NCI-H1048 (cell line): Measurements from ENCODE around the gene IFNW1.
A peak's percentile ranks its signal among the peaks of the same experiment; 100 is the strongest.

Experiments used
- DNase-seq: peaks from one replicate; lab custom pipeline; 2025; lab: John Stamatoyannopoulos, UW

The IFNW1 gene

DNA sequence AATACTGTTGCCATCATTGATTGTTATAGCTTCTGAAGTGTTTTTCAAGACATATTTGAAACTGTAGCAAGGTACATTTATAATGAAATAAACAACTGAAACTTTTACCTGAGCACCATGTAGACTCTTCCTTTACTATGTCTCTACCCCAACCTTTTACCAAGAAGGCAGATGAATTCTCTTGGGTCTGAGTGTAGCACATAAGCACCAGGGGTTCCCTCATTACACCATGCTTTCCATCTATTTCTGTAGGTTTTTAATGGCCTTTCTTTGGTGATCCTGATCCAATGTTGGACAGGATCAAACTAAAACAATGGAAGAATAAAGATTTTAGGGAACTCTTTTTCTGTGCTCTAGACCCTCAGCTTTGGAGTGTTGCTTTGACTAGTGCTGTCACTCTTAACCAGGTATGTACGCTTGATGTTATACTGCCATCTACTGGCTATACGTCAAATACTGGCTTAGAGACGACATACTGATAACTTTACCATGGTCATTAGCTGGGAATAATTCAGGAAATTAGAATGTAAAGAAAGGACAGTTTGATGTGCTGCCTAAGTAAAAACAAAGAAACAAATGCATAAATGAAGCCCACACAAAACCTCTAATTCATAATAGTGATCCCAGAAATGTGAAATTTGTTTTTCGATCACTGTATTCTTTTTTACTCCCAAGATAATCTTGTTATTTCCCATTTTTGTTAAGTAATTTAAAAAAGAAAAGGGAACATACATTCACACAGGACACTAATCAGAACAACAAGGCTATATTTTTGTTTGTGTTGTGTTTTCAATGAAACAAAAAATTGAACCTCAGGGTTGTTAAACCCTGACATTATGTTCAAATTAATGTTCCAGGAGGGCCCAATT lies 30.7 kb downstream of the IFNW1 start:
- DNase-seq = peak; percentile 14

DNA sequence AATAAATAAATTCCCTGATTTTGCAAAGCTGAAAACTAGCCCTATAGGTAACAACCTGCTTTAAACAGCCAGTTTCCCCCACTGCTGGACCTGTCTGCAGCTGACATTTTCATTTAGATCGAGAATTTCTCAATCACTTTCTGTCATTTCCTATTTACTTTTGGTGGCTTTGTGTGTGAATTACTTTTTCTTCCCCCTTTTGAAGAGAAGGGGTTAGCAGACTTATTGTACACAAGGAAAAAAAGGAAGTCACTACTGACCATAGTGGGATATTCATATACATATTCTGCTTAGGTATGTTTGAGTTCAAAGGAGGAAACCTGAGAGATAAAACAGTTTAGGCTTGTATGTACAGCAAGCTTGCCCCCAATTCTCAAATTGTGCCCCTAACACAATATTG lies 36.8 kb downstream of the IFNW1 start:
- no peak for DNase-seq

DNA sequence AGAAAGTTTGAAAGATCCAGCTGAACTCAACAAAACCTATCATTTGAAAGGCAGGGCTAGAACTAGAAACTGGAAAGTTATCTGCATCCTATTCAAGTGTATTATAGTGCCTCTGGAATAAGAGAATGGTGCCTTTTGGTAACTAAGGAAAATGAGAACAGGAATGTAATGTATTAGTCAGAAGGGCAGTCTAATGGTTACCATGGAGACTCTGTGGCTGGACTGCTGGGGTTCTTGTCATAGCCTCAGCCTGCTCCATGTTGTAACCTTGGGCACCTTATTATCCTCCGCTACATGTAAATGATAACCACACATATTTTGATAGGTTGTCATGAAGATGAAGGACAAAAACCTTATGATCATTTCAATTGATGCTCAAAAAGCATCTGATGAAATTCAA lies 39.3 kb downstream of the IFNW1 start:
- no peak for DNase-seq

DNA sequence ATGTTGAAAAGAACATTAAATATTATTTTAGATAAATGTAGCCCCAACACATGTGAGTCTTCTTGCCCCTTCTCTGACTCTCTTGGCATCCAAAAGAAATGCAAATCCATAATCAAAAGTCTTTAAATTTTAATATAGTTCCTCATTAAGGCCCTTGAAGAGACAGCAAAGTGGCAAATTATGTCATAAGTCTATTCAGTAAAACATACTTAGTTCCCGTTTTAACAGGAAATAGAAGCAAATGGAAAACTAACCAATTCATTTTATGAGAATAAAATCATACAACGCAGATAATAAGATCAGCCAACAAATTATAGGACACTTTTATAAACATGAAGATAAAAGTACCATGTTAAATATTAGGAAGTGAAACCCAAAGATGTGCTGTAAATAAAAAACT lies 43.8 kb downstream of the IFNW1 start:
- DNase-seq = no peak

- DNase-seq = no peak
These were observed 44.8 kb downstream of the IFNW1 start for GRCh38 chr9:21096901-21097255.

GRCh38 chr9:21096172-21096900 lies 45.3 kb downstream of the IFNW1 start:
- no peak for DNase-seq

DNA sequence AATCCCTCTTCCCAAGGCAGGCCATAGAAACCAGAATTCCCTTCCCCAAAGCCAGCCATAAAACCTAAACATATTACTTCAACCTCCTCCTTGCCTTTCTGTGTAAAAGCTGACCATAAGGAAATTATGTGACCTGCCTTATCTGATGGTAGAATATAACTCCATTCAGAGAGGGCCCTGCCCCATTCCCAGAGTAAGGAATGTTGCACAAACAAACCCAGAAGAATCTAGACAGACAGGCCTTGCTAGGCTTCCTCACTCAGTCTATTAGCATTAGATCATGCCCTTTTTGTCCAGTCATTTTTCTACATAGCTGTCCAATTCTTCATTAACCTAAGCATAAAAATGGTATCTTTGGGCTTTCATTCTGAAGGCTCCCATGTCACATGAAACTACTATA lies 46.1 kb downstream of the IFNW1 start:
- no peak for DNase-seq
